ENCODE data around the gene PER2.

DNA sequence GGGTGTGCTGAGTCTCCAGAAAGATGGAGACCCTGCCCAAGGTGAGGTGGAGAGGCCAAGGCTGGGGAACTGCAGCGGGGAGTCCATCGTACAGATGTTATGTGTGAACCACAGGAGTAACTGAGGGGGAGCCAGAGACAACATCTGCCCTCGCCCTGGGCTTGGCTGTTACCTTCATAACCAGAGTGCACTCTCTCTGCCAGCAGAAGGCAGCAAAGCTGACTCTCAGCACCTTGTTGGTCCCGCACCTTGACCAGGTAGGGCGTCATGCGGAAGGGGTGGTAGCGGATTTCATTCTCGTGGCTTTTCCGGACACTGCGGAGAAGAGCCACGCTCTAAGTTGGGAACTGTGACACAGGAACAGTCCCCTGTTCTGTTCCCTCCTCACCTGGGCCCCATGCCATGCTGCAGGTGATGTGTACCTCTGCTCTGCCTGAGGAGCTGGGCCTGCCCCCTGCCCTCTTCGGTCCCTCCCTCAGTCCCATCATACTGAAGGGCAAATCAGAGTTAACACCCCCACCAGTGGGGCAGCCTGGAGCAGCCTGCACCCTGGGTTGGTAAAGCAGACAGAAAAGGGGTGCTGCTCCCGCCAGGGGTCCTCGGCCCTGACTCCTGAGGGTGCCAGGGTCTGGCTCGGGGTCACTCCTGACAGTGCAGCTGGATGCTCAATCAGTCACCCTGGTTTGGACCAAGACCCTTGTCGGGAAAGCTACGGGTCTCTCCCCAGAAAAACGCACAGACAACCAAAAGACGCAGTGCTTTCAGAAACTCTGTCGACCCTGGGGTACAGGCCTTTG, 20.3 kb downstream of the PER2 start:
- TF ChIP-seq, protein P1, sequence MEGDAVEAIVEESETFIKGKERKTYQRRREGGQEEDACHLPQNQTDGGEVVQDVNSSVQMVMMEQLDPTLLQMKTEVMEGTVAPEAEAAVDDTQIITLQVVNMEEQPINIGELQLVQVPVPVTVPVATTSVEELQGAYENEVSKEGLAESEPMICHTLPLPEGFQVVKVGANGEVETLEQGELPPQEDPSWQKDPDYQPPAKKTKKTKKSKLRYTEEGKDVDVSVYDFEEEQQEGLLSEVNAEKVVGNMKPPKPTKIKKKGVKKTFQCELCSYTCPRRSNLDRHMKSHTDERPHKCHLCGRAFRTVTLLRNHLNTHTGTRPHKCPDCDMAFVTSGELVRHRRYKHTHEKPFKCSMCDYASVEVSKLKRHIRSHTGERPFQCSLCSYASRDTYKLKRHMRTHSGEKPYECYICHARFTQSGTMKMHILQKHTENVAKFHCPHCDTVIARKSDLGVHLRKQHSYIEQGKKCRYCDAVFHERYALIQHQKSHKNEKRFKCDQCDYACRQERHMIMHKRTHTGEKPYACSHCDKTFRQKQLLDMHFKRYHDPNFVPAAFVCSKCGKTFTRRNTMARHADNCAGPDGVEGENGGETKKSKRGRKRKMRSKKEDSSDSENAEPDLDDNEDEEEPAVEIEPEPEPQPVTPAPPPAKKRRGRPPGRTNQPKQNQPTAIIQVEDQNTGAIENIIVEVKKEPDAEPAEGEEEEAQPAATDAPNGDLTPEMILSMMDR (IDR thresholded peaks at IDR 0.05 in 4 of 5, conservative IDR thresholded peaks at IDR 0.05 in 1 of 5), result no peak
- no peak for TF ChIP-seq POLR2A (IDR thresholded peaks at IDR 0.05)

Data from gastrocnemius medialis (tissue), 4 donors.